Epithelial cell of prostate (primary cell): ENCODE results near the gene SGCD.

Source experiments
- DNase-seq: peaks from one replicate; pipeline ENCODE4 v3.0.0-alpha.2; 2011; ENCODE audit warnings: low read depth, low spot score
- H3K27ac ChIP-seq: fragments of 450-650 bp; 2 replicates; pipeline ENCODE4 v1.5.1; 2017; ENCODE audit warnings: mild to moderate bottlenecking

The SGCD gene

GRCh38 chr5:156326718-156327259 is at the start of gene SGCD:
SGCD (plus strand) TSS chr5:156327164.
- no peak for DNase-seq
- H3K27ac ChIP-seq = no peak within 1 kb of the TSS

- no peak overlapping the region for H3K27ac ChIP-seq
- DNase-seq = no peak
Observed at GRCh38 chr5:156277290-156277689, 49.7 kb upstream of the SGCD start.

- DNase-seq = no peak
- H3K27ac ChIP-seq = no peak overlapping the region
Observed at GRCh38 chr5:156295431-156295830, 31.5 kb upstream of the SGCD start.

GRCh38 chr5:156310115-156310514 is 16.8 kb upstream of the SGCD start:
- no peak overlapping the region for H3K27ac ChIP-seq
- no peak for DNase-seq

- DNase-seq = no peak
- no peak overlapping the region for H3K27ac ChIP-seq
Observed at GRCh38 chr5:156312897-156313694, 13.9 kb upstream of the SGCD start.

GRCh38 chr5:156314416-156314815 is 12.5 kb upstream of the SGCD start:
- H3K27ac ChIP-seq = no peak overlapping the region
- no peak for DNase-seq

- DNase-seq = no peak
- no peak overlapping the region for H3K27ac ChIP-seq
Observed at GRCh38 chr5:156322666-156323065, 4.3 kb upstream of the SGCD start.

- no peak for DNase-seq
- H3K27ac ChIP-seq = no peak overlapping the region
Observed at GRCh38 chr5:156327296-156327695, 332 bp downstream of the SGCD start.

- H3K27ac ChIP-seq = no peak overlapping the region
- DNase-seq = no peak
Observed at GRCh38 chr5:156328161-156328560, 1.2 kb downstream of the SGCD start.

GRCh38 chr5:156328766-156329165 is 1.8 kb downstream of the SGCD start:
- DNase-seq = no peak
- no peak overlapping the region for H3K27ac ChIP-seq

- DNase-seq = no peak
Observed at GRCh38 chr5:156329171-156329611, 2.2 kb downstream of the SGCD start.

GRCh38 chr5:156330141-156330870 is 3.3 kb downstream of the SGCD start:
- DNase-seq = no peak
- H3K27ac ChIP-seq = no peak overlapping the region

More at GRCh38 chr5:156329171-156329611, 2.2 kb downstream of the SGCD start:
- no peak overlapping the region for H3K27ac ChIP-seq

- no peak overlapping the region for H3K27ac ChIP-seq
- DNase-seq = no peak
Observed at GRCh38 chr5:156331181-156331580, 4.2 kb downstream of the SGCD start.

- no peak for DNase-seq
- no peak overlapping the region for H3K27ac ChIP-seq
Observed at GRCh38 chr5:156331845-156332244, 4.9 kb downstream of the SGCD start.

- no peak overlapping the region for H3K27ac ChIP-seq
- DNase-seq = no peak
Observed at GRCh38 chr5:156332245-156332644, 5.3 kb downstream of the SGCD start.

GRCh38 chr5:156339139-156339841 is 12.3 kb downstream of the SGCD start:
- DNase-seq = no peak
- no peak overlapping the region for H3K27ac ChIP-seq

GRCh38 chr5:156340893-156341292 is 13.9 kb downstream of the SGCD start:
- DNase-seq = no peak
- no peak overlapping the region for H3K27ac ChIP-seq

- no peak for DNase-seq
Observed at GRCh38 chr5:156350256-156350655, 23.3 kb downstream of the SGCD start.

GRCh38 chr5:156351423-156351822 is 24.5 kb downstream of the SGCD start:
- DNase-seq = no peak
- H3K27ac ChIP-seq = no peak overlapping the region

More at GRCh38 chr5:156350256-156350655, 23.3 kb downstream of the SGCD start:
- H3K27ac ChIP-seq = no peak overlapping the region

GRCh38 chr5:156354571-156354970 is 27.6 kb downstream of the SGCD start:
- no peak for DNase-seq
- H3K27ac ChIP-seq = no peak overlapping the region

GRCh38 chr5:156356238-156356637 is 29.3 kb downstream of the SGCD start:
- no peak overlapping the region for H3K27ac ChIP-seq
- no peak for DNase-seq
